Stimulated activated CD8-positive, alpha-beta memory T cell treated with anti-CD3 and anti-CD28 coated beads, Interleukin-12 subunit alpha, Interleukin-12 subunit beta, amount 100 ng/mL, for 1 hour (primary cell): ENCODE results near the gene A2M.

Experiments
- DNase-seq: peaks from one replicate; pipeline ENCODE4 v3.0.0-alpha.2; 2020; ENCODE audit warnings: low read depth

The A2M gene

DNA sequence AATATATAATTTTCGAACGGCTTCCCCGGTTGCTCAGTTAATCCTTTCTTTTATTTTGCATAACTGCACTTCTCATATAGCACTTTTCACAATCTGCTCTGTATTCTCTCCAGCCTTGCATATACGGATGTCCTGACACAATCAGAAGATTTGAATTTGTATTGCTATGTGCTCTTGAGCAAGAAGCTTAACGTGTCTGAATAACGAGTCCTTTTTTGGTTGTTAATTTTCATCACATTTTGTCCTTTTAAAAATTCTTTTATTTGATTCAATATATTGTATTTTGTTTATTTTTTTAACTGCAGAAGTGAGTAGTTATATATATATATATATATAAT lies 17.6 kb downstream of the A2M start:
- DNase-seq, result no peak

- no peak for DNase-seq
These were observed 19.0 kb downstream of the A2M start for GRCh38 chr12:9096563-9097176.

GRCh38 chr12:9095322-9095721 lies 20.4 kb downstream of the A2M start:
- DNase-seq, result no peak

GRCh38 chr12:9094512-9095206 lies 21.1 kb downstream of the A2M start:
- DNase-seq, result no peak

DNA sequence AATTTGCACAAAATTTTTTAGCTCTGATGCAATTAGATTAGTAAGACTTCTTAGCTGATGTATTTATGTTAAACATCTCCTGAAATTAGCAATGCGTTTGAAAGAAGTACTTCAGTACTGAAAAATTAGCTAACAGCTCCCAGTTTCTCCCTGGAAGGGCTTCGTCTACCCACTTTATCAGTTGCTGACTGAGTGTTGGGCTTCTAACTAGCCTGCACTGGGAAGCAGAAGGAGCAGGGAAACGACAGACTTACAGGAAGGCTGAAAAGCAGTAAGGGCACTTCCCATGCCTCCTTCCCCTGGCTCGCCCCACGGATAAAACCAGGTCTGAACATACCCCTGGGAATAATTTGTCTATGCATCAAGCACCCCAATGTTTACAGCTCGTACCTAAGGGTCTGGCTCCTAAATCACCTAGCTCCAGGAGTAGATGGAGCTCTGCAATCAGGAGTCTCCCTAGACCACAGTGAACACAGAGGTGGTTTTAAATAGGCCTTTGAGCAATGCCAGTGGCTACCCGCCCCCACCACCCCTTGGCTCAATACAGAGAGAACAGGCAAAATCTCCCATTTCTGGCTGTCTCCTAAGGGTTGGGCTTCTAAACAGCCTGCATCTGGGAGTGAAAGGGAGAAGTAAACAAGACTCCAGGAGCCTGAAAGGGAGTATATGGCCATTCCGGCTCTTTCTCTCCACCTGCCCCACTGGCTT lies 23.7 kb downstream of the A2M start:
- DNase-seq, result no peak

- no peak for DNase-seq
These were observed 25.5 kb downstream of the A2M start for GRCh38 chr12:9090220-9090619.

GRCh38 chr12:9087087-9087835 lies 28.5 kb downstream of the A2M start:
- DNase-seq, result no peak

DNA sequence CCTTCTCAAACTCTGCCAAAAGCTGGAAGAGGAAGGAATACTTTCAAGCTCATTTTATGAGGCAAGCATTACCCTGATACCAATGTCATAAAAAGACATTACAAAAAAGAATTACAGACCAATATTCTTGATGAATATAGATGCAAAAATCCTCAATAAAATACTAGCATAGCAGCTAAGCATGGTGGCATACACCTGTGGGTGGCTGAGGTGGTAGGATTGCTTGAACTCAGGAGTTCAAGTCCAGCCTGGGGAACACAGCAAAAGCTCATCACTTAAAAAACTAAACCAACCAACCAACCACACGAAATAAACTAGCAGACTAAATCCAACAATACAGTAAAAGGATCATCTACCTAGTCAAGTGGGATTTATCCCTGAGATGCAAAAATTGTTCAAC lies 29.6 kb downstream of the A2M start:
- no peak for DNase-seq

GRCh38 chr12:9084417-9084816 lies 31.3 kb downstream of the A2M start:
- no peak for DNase-seq

GRCh38 chr12:9083793-9084192 lies 31.9 kb downstream of the A2M start:
- DNase-seq, result no peak

DNA sequence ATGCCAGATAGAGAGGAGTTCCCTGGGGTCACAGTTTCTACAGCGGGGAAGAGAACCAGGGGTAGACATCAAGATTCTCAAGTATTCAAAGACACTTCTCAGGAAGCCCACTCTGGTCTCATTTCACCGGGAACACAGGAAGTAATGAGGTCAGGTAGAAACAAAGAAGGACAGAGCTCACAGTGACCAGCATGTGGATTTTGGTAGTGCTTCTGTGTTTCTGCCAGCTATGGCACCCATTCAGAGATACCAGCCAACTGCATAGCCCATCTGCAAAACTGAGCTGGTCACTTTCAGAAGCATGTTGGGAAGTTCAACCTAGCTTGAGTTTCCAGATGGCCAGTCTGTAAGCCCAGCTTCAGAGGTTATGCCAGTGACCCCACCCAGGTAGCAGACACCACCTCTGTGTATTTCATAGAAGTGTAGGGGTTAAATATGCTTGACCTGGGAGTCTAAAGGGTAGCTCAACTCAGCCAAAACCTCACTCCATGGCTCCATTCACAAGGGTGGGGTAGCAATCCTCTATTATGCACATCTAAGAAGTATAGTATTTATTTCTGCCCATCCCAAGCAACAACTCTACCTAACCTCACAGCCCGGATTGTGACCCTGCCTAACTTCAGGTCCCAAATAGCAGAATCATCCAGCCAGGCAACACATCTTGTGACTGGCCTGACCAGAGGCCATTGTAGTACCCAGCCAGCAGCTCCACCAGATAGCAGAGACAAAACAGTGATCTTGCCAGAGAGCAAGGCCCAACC lies 33.9 kb downstream of the A2M start:
- no peak for DNase-seq

- DNase-seq, result no peak
These were observed 35.6 kb downstream of the A2M start for GRCh38 chr12:9079883-9080675.

DNA sequence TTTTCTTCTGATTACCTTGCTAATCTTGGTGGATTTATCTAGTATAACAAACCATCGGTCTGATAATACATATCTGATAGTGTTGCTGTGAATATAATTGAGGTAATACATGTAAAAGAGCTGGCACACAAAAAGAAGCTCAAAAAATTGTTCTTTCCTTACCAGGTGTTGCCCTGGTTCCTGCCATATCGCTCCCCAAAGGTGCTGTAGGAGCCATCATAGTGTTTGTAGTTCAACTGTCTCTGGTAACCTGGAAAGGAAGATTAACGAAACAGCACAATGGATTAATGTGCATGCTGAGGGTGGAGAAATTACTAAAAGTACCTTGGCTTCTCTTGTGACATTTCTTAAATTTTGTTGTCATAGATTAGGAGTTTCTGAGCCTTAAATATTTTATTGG lies 36.6 kb downstream of the A2M start:
- DNase-seq, result no peak

- no peak for DNase-seq
These were observed 38.3 kb downstream of the A2M start for GRCh38 chr12:9077152-9078031.

DNA sequence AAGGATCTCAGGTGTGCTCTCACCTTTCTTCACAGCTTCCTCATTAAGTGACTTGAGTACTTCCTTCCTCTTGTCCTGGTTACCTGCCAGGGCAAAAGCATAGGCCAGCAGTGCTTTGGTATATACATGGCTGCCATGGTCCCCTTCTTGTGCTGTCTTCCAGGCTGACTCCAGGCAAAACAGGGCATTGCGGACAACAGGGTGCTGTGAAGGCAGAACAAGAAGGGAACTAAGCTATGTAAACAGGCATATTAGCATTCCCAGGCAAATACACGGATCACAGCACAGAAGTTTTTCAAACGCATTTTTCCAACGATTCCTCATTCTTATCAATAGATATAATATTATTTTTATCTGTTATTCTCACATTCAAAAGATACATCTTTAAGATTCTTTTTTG lies 39.0 kb downstream of the A2M start:
- DNase-seq, result no peak

DNA sequence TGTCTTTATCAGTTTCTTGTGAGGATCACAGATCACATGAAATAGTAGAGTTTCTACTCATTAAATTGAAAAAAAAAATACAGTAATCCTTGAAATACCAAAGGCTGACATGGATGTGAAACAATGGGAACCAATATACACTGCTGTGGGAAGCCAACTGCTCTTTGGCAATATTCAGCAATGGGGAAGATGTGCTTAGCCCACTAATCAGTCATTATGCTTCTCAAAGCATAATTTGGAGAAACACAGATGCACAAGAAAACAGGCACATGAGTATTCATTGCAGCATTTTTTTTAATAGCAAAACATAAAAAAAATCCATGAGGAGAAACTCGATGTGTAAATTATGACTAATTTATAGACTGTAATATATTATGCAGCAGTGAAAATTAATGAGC lies 40.6 kb downstream of the A2M start:
- DNase-seq, result no peak

GRCh38 chr12:9074484-9075137 lies 41.1 kb downstream of the A2M start:
- no peak for DNase-seq

GRCh38 chr12:9073076-9073475 lies 42.6 kb downstream of the A2M start:
- DNase-seq, result no peak

GRCh38 chr12:9072481-9073038 lies 43.2 kb downstream of the A2M start:
- no peak for DNase-seq
